HCT116 (cell line): ENCODE data around the gene MROH8. TPM values are rescaled to one million over a fixed set of nuclear protein-coding genes. Genes with fewer than 3 reads are reported as not detected.

Experiments used
- ATAC-seq: fragments of 200-7000 bp; cut with Tn5 transposase; 2 replicates; pipeline ENCODE4 v1.9.1; 2020; ENCODE audit warnings: mild to moderate bottlenecking, moderate library complexity
- BruUV-seq: library from RNA; stranded (reverse); fragments of 400-500 nt; replicated peaks from 2 replicates; lab custom pipeline; 2021; lab: Mats Ljungman, UMichigan
- CTCF ChIA-PET: fragments of 300-600 bp; sonication (Branson Sonifier 250); formaldehyde crosslinking; loops from one replicate; lab custom pipeline; 2021; ENCODE audit warnings: antibody characterized with exemption; lab: Charles Lee
- POLR2A ChIA-PET: fragments of 300-600, 350-600 bp; sonication (Branson Sonifier 250); formaldehyde crosslinking; loops from one replicate; lab custom pipeline; 2021; ENCODE audit warnings: antibody characterized with exemption; lab: Charles Lee
- RAD21 ChIA-PET, 2 experiments: fragments of 300-600 bp; sonication (Branson Sonifier 250); formaldehyde crosslinking; loops; one replicate each; lab custom pipeline; 2023; ENCODE audit warnings: low total read pairs in 2 of 2; ENCODE audit not compliant: uncharacterized antibody in 2 of 2, unreplicated experiment in 2 of 2, low non-redundant PET in 1 of 2; lab: Charles Lee
- DNase-seq: peaks from one replicate; pipeline ENCODE4 v3.0.0-alpha.2; 2010; ENCODE audit warnings: low read depth, low spot score
- H2AFZ ChIP-seq: fragments of 200-600 bp; shearing (Covaris generic), sonication (generic); 2 replicates; pipeline ENCODE4 v1.6.1; 2017; ENCODE audit warnings: low read depth, mixed run types, mixed read lengths, antibody characterized with exemption, low read length; ENCODE audit not compliant: poor library complexity, severe bottlenecking
- H3K27ac ChIP-seq: 2 replicates; pipeline ENCODE4 v1.5.1; 2012; ENCODE audit warnings: low read depth, low read length
- H3K27me3 ChIP-seq: fragments of 200-600 bp; sonication (generic); 2 replicates; pipeline ENCODE4 v1.6.1; 2016; ENCODE audit warnings: mixed run types, low read length, mixed read lengths; ENCODE audit not compliant: insufficient read depth
- H3K36me3 ChIP-seq, 2 experiments: fragments of 200-500 bp in 1 of 2; fragments of 200-600 bp in 1 of 2; sonication (Bioruptor generic) in 1 of 2; sonication (generic) in 1 of 2; 2 replicates each; pipeline versions ENCODE4 v1.5.1 to v1.6.1; 2014 to 2016; ENCODE audit warnings: low read length in 2 of 2, inconsistent platforms in 1 of 2, mixed read lengths in 1 of 2, mixed run types in 1 of 2; ENCODE audit not compliant: insufficient read depth in 2 of 2, control insufficient read depth in 1 of 2
- H3K4me1 ChIP-seq, 2 experiments: fragments of 200-600 bp in 1 of 2; sonication (generic) in 1 of 2; 2 replicates each; pipeline versions ENCODE4 v1.5.1 to v1.6.1; 2012 to 2017; ENCODE audit warnings: low read length in 2 of 2, inconsistent platforms in 1 of 2, mild to moderate bottlenecking in 1 of 2, mixed read lengths in 1 of 2, mixed run types in 1 of 2, moderate library complexity in 1 of 2; ENCODE audit not compliant: insufficient read depth in 2 of 2, control insufficient read depth in 1 of 2
- H3K4me2 ChIP-seq: fragments of 200-600 bp; sonication (generic); 2 replicates; pipeline ENCODE4 v1.6.1; 2017; ENCODE audit warnings: mixed run types, low read length, mixed read lengths
- H3K4me3 ChIP-seq, 2 experiments: fragments of 200-600 bp in 1 of 2; sonication (generic) in 1 of 2; replicated peaks in 1 of 2; 2 replicates each; pipeline ENCODE4 v1.5.1; 2011 to 2016; ENCODE audit warnings: low read length in 2 of 2, control low read depth in 1 of 2, low read depth in 1 of 2, mild to moderate bottlenecking in 1 of 2, mixed read lengths in 1 of 2, mixed run types in 1 of 2
- H3K79me2 ChIP-seq: fragments of 200-600 bp; sonication (generic); 2 replicates; pipeline ENCODE4 v1.6.1; 2017; ENCODE audit warnings: mild to moderate bottlenecking, mixed run types, low read length, moderate library complexity, mixed read lengths; ENCODE audit not compliant: insufficient read depth
- H3K9ac ChIP-seq: fragments of 200-600 bp; sonication (generic); 2 replicates; pipeline ENCODE4 v1.6.1; 2016; ENCODE audit warnings: low read length, mixed read lengths
- H3K9me2 ChIP-seq: fragments of 200-600 bp; sonication (generic), shearing (Covaris generic); 2 replicates; pipeline ENCODE4 v1.6.1; 2017; ENCODE audit warnings: mixed run types, mild to moderate bottlenecking, moderate library complexity; ENCODE audit not compliant: insufficient read depth
- H3K9me3 ChIP-seq, 2 experiments: fragments of 200-500 bp in 1 of 2; fragments of 200-600 bp in 1 of 2; sonication (Bioruptor generic) in 1 of 2; sonication (generic) in 1 of 2; 2 replicates each; pipeline ENCODE4 v1.6.1; 2014 to 2017; ENCODE audit warnings: low read length in 2 of 2, mixed read lengths in 2 of 2, inconsistent platforms in 1 of 2, low read depth in 1 of 2, mild to moderate bottlenecking in 1 of 2, mixed run types in 1 of 2, moderate library complexity in 1 of 2; ENCODE audit not compliant: control insufficient read depth in 1 of 2, insufficient read depth in 1 of 2
- H4K20me1 ChIP-seq: fragments of 200-600 bp; sonication (generic), shearing (Covaris generic); 2 replicates; pipeline ENCODE4 v1.6.1; 2017; ENCODE audit warnings: mixed run types, mild to moderate bottlenecking, moderate library complexity; ENCODE audit not compliant: insufficient read depth
- ATF3 ChIP-seq: IDR thresholded peaks from 2 replicates; pipeline ENCODE4 v1.6.1; 2012
- CBX3 ChIP-seq: IDR thresholded peaks from 2 replicates; pipeline ENCODE4 v1.6.1; 2012; ENCODE audit warnings: low read depth
- CEBPB ChIP-seq: IDR thresholded peaks from 2 replicates; pipeline ENCODE4 v1.6.1; 2012; ENCODE audit warnings: low read depth
- EGR1 ChIP-seq: IDR thresholded peaks from 2 replicates; pipeline ENCODE4 v1.6.1; 2012; ENCODE audit warnings: low read depth
- ELF1 ChIP-seq: IDR thresholded peaks from 2 replicates; pipeline ENCODE4 v1.6.1; 2012; ENCODE audit warnings: low read depth, borderline replicate concordance
- EZH2 ChIP-seq: fragments of 200-600 bp; sonication (generic); IDR thresholded peaks from 2 replicates; pipeline ENCODE4 v1.6.1; 2017; ENCODE audit warnings: antibody characterized with exemption, mixed run types
- EZH2phosphoT487 ChIP-seq: fragments of 200-600 bp; IDR thresholded peaks from 2 replicates; pipeline ENCODE4 v1.6.1; 2018; ENCODE audit warnings: antibody characterized with exemption, borderline replicate concordance
- JUND ChIP-seq: IDR thresholded peaks from 2 replicates; pipeline ENCODE4 v1.6.1; 2012
- MAX ChIP-seq: IDR thresholded peaks from 2 replicates; pipeline ENCODE4 v1.6.1; 2012
- POLR2A ChIP-seq: IDR thresholded peaks from 2 replicates; pipeline ENCODE4 v1.7.0; 2011; ENCODE audit warnings: borderline replicate concordance; ENCODE audit not compliant: insufficient read depth, insufficient read length; ENCODE audit errors: extremely low read depth
- POLR2AphosphoS5 ChIP-seq: IDR thresholded peaks from 2 replicates; pipeline ENCODE4 v1.6.1; 2011; ENCODE audit warnings: mild to moderate bottlenecking, low read depth, low read length, moderate library complexity
- SIN3A ChIP-seq: IDR thresholded peaks from 2 replicates; pipeline ENCODE4 v1.6.1; 2012; ENCODE audit warnings: low read depth
- SP1 ChIP-seq: IDR thresholded peaks from 2 replicates; pipeline ENCODE4 v1.6.1; 2012; ENCODE audit warnings: low read depth
- SRF ChIP-seq: IDR thresholded peaks from 2 replicates; pipeline ENCODE4 v1.6.1; 2012; ENCODE audit warnings: low read depth
- TCF7L2 ChIP-seq: IDR thresholded peaks from 2 replicates; pipeline ENCODE4 v1.7.0; 2011; ENCODE audit warnings: borderline replicate concordance, inconsistent platforms; ENCODE audit not compliant: insufficient read depth, insufficient read length; ENCODE audit errors: extremely low read depth
- YY1 ChIP-seq: IDR thresholded peaks from 2 replicates; pipeline ENCODE4 v1.6.1; 2011; ENCODE audit warnings: low read length, low read depth, moderate library complexity, mild to moderate bottlenecking; ENCODE audit not compliant: insufficient replicate concordance; ENCODE audit errors: extremely low read depth
- ZFX ChIP-seq: fragments of 450-650 bp; IDR thresholded peaks from 2 replicates; pipeline ENCODE4 v1.6.1; 2017
- ZNF274 ChIP-seq: fragments of 200-500 bp; sonication (Bioruptor generic); IDR thresholded peaks from 2 replicates; pipeline ENCODE4 v1.6.1; 2014; ENCODE audit warnings: mild to moderate bottlenecking, low read depth, low read length, inconsistent platforms
- intact Hi-C: fragments of 100-400 bp; cut with micrococcal nuclease; formaldehyde crosslinking; loops from 2 replicates; pipeline ENCODE4 v1.10.0; 2022
- total RNA-seq: library from RNA; stranded (reverse); gene quantifications from one replicate; pipeline ENCODE4 v1.2.1, GENCODE V29; 2021; ENCODE audit not compliant: unreplicated experiment

MROH8 gene
- total RNA-seq, 1 experiment from 2014 or later: 0.79 TPM

- H3K9me3 ChIP-seq: no peaks in the 10 kb centered on the region
- H3K27ac ChIP-seq: no peak overlapping the region
- DNase-seq: no peak
- H3K9me2 ChIP-seq: no peaks in the 10 kb centered on the region
- POLR2A ChIA-PET: no interaction called here
- H3K4me1 ChIP-seq: peaks cover 2% of the 10 kb centered on the region in 2 experiments; a peak in 3 of 4 replicates
- H3K9ac ChIP-seq: no peak overlapping the region
- CTCF ChIA-PET: interaction anchor here (1.5 kb wide), 1 partner anchor 12 kb away, joined by 3 read pairs; no protein-coding TSS in a partner anchor
- no peaks in the 10 kb centered on the region for H3K27me3 ChIP-seq
- TF ChIP-seq TCF7L2: no peak
- TF ChIP-seq EZH2: no peak
- TF ChIP-seq EZH2phosphoT487: no peak
- TF ChIP-seq JUND: no peak
- TF ChIP-seq YY1: no peak
- no peak for TF ChIP-seq CBX3
- TF ChIP-seq ELF1: no peak
- no peak for TF ChIP-seq SRF
- no peak for TF ChIP-seq POLR2AphosphoS5
- TF ChIP-seq ZFX: no peak
- no peak for TF ChIP-seq POLR2A
- no peak for TF ChIP-seq ZNF274
- no peak for TF ChIP-seq MAX
- no peak for TF ChIP-seq SIN3A
- no peak for TF ChIP-seq ATF3
- no peak for TF ChIP-seq SP1
- no peak for TF ChIP-seq CEBPB
- no peak for TF ChIP-seq EGR1
- TF ChIP-seq, all 23 proteins: peak for 0
- no TSS peak for BruUV-seq
- no peak overlapping the region for H3K4me2 ChIP-seq
- RAD21 ChIA-PET: no interaction called here
- peaks cover 48 to 59% of the 10 kb centered on the region in 2 experiments for H3K36me3 ChIP-seq
- intact Hi-C loops: no loop called here
- H2AFZ ChIP-seq: no peak overlapping the region
- peaks cover 36% of the 10 kb centered on the region; the same call in 1 of the 2 replicates for H3K79me2 ChIP-seq
- no peak overlapping the region for H3K4me3 ChIP-seq
- no peak for ATAC-seq
- H4K20me1 ChIP-seq: no peaks in the 10 kb centered on the region
Observed at GRCh38 chr20:37207171-37207570, 27.8 kb upstream of the MROH8 start.
